ENCODE measurements around the gene KIAA1958. TPM values are rescaled to one million over a fixed set of nuclear protein-coding genes. Genes with fewer than 3 reads are reported as not detected.

The KIAA1958 gene
- total RNA-seq, 2 donors from 2014 or later, result 5.8 to 6.0 TPM

GRCh38 chr9:112615584-112616266 lies 129.1 kb downstream of the KIAA1958 start:
- Histone ChIP-seq H3K9me3 (no peaks in the 10 kb centered on the region), H3K27me3 (replicated peaks; ENCODE audit: insufficient read depth) (no peaks in the 10 kb centered on the region), H3K4me1 (ENCODE audit: control insufficient read depth in 1 of 2, low read depth in 2 of 2) (peaks cover 0 to 5% of the 10 kb centered on the region in 2 donors), H3K4me3 (no peak overlapping the region), H3K36me3 (no peaks in the 10 kb centered on the region), H3K27ac (no peak overlapping the region)
- DNase-seq (ENCODE audit: low spot score) (no peak), ATAC-seq (ENCODE audit: insufficient number of reproducible peaks, low FRiP score, low read depth) (no peak)
- no peak for TF ChIP-seq CTCF (IDR thresholded peaks at IDR 0.05)

- DNase-seq (ENCODE audit: low spot score), result no peak
- Histone ChIP-seq H3K9me3 (no peaks in the 10 kb centered on the region), H3K4me1 (ENCODE audit: control insufficient read depth in 1 of 2, low read depth in 2 of 2) (peaks cover 0 to 5% of the 10 kb centered on the region in 2 donors), H3K36me3 (no peaks in the 10 kb centered on the region), H3K27ac (no peak overlapping the region), H3K4me3 (no peak overlapping the region), H3K27me3 (replicated peaks; ENCODE audit: insufficient read depth) (no peaks in the 10 kb centered on the region)
- ATAC-seq (ENCODE audit: insufficient number of reproducible peaks, low FRiP score, low read depth), result no peak
- TF ChIP-seq CTCF (IDR thresholded peaks at IDR 0.05), result no peak
Observed at GRCh38 chr9:112617371-112617770, 130.7 kb downstream of the KIAA1958 start.

- Histone ChIP-seq H3K27me3 (replicated peaks; ENCODE audit: insufficient read depth) (no peaks in the 10 kb centered on the region), H3K27ac (no peak overlapping the region), H3K4me3 (no peak overlapping the region), H3K36me3 (no peaks in the 10 kb centered on the region), H3K4me1 (ENCODE audit: control insufficient read depth in 1 of 2, low read depth in 2 of 2) (peaks cover 0 to 5% of the 10 kb centered on the region in 2 donors), H3K9me3 (no peaks in the 10 kb centered on the region)
- no peak for TF ChIP-seq CTCF (IDR thresholded peaks at IDR 0.05)
- ATAC-seq (ENCODE audit: insufficient number of reproducible peaks, low FRiP score, low read depth), result no peak
- DNase-seq (ENCODE audit: low spot score), result no peak
Observed at GRCh38 chr9:112618385-112619009, 131.9 kb downstream of the KIAA1958 start.

GRCh38 chr9:112620388-112620787 lies 133.8 kb downstream of the KIAA1958 start:
- no peak for TF ChIP-seq CTCF (IDR thresholded peaks at IDR 0.05)
- Histone ChIP-seq H3K4me1 (ENCODE audit: control insufficient read depth in 1 of 2, low read depth in 2 of 2) (peaks cover 0 to 5% of the 10 kb centered on the region in 2 donors), H3K4me3 (no peak overlapping the region), H3K9me3 (no peaks in the 10 kb centered on the region), H3K27ac (no peak overlapping the region), H3K27me3 (replicated peaks; ENCODE audit: insufficient read depth) (no peaks in the 10 kb centered on the region), H3K36me3 (no peaks in the 10 kb centered on the region)
- no peak for ATAC-seq (ENCODE audit: insufficient number of reproducible peaks, low FRiP score, low read depth)
- DNase-seq (ENCODE audit: low spot score), result no peak

- H3K27ac ChIP-seq, result no peak overlapping the region
- H3K9me3 ChIP-seq, result no peaks in the 10 kb centered on the region
- no peak for TF ChIP-seq CTCF (IDR thresholded peaks at IDR 0.05)
- no peaks in the 10 kb centered on the region for H3K36me3 ChIP-seq
- no peak overlapping the region for H3K4me3 ChIP-seq
- H3K27me3 ChIP-seq (replicated peaks; ENCODE audit: insufficient read depth), result no peaks in the 10 kb centered on the region
- peaks cover 0 to 5% of the 10 kb centered on the region in 2 donors for H3K4me1 ChIP-seq (ENCODE audit: control insufficient read depth in 1 of 2, low read depth in 2 of 2)
- ATAC-seq (ENCODE audit: insufficient number of reproducible peaks, low FRiP score, low read depth), result no peak
- no peak for DNase-seq (ENCODE audit: low spot score)
Observed at GRCh38 chr9:112621018-112621655, 134.5 kb downstream of the KIAA1958 start.

Data from thoracic aorta (tissue), 2 donors.